NOMO-1 (cell line): ENCODE data around the gene AGR3.
A peak's percentile ranks its signal among the peaks of the same experiment; 100 is the strongest.

Source experiments
- DNase-seq, 2 experiments: peaks; one replicate each; lab custom pipeline; 2025; ENCODE audit not compliant: unreplicated experiment in 2 of 2; lab: John Stamatoyannopoulos, UW

Gene AGR3

DNA sequence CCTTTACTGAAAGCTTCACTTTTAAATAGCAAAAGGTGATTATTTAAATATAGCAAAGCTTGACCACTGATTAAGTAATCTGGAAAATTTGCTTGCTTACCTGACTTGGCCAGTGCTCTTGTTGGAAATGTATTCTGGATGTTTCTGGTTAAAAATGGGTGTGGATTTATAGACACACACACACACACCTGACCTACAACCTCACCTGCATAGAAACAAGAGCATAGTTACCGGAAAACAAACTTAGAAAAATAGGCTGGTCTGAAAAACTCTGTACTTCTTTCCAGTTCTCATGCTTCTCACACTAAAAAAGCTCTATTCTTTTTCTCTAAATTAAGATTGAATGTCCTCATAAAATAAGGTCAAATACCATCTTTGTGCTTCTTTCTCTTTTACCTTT is at the start of gene AGR3:
Gene AGR3 (minus strand): TSS at position 140 of the 400 bp plus-strand sequence. CDS start 3,365 bp downstream, outside the sequence.
- DNase-seq = no peak

DNA sequence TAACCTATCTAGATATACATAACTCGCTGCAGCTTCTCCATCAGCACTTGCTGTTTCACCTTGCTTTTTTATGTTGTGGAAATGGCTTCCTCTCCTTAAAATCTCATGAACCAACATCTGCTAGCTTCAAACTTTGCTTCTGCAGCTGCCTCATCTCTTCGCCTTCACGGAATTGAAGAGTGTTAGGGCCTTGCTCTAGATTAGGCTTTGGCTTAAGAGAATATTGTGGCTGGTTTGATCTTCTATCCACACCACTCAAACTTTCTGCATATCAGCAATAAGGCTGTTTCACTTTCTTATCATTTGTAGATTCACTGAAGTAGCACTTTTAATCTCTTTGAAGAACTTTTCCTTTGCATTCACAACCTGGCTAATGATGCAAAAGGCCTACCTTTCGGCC is 49.2 kb upstream of the AGR3 start:
- DNase-seq = no peak

DNA sequence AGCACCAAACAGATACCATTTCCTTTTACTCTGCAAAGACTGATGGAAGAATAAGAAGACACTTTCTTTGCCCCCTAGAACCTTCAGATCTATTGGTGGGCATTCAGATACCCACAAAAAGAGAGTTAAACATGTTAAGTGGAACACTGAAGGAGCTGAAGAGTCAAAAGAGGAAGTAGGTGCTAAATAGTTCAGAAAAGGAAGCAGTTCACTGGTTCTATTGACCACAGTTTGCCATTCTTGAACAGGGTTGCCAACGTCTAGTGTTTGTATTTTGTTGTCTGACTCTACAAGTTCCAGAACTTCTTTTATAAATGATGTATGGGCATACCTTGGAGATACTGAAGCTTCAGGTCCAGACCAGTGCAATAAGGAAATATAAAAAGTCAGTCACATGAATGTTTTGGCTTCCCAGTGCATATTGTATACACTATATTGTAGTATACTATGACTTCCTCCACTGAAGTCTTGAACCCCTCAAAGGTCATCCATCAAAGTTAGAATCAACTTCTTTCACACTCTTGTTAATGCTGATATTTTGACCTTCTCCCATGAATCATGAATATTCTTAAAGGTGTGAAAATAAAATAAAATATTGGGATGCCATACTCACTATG is 47.5 kb upstream of the AGR3 start:
- DNase-seq = peak; percentile 71 to 95

DNA sequence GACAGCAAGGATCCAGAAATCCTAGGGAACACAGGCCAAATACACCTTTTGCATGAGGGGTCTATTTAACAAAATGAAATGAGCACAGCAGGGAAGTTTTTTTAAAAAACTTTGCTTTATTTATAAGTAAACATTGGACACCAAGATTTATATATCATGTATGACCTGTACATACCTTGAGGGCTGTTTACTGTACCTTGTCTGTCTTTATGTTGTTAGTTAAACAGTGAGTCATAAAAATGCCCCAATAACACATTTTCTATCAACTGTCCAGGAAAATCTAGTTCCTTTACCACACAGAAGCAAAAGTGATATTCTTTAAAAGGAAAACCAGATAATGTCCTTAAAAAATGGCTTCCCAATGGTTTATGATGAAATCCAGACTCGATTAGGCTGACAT is 45.1 kb upstream of the AGR3 start:
- no peak for DNase-seq

DNA sequence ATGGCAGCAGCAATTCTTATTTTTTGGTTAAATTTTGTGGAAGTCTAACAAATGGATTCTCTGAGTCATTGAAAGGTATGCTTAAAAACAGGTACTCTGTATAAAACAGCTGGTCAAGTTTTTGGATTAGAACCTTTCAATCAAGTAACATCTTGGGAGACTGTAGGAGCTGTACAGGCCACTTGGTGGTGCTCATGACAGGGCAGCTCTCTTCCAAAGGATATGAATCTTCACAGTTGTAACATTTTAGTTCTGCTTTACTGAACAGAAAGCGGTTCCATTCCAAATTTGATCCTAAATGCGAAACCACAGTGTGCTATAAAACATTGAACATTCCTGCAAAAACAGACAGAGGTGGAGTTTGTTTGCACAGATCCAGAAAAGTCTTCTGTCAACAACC is 44.5 kb upstream of the AGR3 start:
- peak; percentile 46 to 80 for DNase-seq

DNA sequence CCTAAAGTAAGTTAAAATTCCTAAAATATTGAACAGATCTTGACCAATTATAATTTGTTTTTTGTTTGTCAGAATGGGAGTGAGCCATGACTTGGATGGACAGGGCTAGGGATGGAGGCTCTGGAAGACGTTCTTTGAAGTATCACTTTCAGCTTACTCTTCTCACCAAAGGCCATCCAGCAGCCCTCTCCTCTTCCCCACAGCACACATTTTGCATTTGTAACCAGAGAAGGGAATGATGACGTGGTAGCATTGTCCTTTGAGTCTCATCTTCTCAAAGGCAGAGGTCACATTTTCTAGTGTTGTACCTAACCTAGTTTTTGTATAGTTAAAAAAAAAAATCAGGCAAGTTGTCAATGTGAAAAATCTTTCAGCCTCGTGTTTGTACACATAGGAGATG is 43.8 kb upstream of the AGR3 start:
- DNase-seq = no peak

DNA sequence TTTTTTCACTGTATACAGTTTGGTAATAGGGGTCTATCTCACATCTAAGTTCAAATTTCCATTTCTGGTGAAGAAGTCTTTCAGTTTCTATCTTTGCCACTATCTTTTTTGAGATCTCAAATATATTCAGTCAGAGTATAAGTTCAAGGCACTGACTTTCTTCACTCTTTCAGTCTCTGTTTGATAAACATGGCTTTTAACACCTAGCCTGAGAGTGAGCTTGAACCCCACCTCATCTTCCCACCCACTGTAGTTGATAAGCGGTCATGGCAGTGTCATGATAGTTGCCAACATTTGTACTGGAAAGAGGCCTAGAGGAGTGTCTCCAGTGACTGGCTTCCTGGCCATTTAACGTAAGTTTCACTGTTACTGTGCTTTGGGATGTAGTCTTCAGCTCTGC is 41.2 kb upstream of the AGR3 start:
- no peak for DNase-seq

DNA sequence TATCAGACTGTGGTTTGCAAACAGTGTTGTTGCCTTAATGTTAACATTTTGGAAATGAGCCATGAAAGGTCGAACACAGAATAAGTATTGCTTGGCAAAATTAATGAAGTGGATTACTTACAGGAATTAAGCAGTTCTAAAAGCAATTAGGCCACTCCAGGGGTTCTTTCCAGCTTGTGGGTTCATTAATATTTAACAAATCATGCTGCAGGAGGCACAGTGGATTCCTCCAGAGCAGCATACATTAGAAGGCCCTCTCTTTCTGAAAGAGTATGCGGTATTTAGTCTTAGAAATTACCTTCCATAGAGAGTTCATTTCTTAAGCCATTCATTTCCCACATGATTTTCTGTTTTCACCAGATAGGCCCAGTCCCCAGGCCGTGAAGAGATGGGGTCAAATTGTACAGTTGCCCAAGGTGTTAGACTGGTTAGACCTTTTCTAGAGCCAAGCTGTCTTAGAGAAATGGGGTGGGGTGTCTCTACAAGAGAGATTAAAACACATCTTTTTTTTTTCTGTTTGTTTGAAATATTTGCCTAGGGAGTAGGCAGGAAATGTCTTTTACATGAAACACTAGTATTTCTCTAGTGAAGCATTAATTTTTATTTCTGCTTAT is 40.0 kb upstream of the AGR3 start:
- DNase-seq = no peak

DNA sequence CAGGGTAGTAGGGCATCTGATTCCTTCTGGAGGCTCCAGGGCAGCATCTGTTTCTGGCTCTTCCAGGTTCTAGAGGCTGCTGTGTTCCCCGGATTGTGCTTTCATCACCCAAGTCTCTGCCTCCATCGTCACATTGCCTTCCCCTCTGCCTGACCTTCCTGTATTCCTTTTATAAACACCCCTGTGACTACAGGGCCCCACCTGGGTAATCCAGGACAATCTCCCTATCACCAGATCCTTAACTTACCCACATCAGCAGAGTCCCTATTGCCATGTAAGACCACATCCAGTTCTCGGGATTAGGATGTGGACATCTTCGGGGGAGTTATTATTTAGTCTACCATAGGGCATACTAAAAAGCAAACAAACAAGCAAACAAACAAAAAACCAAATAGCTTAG is 39.4 kb upstream of the AGR3 start:
- no peak for DNase-seq

DNA sequence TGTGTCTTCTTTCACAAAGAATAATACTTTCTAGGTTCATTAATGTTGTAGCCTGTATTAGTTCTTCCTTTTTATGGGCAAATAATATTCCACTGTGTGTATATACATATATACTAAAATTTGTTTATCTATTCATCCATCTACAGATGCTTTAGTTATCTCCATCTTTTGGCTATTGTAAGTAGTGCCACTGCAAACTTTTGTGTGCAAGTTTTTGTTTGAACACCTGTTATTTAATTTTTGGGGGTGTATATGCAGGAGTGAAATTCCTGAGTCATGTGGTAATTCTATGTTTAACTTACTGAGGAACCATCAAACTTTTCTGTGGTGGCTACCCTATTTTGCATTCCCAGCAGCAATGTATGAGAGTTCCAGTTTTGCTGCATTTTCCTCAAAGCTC is 37.7 kb upstream of the AGR3 start:
- no peak for DNase-seq

DNA sequence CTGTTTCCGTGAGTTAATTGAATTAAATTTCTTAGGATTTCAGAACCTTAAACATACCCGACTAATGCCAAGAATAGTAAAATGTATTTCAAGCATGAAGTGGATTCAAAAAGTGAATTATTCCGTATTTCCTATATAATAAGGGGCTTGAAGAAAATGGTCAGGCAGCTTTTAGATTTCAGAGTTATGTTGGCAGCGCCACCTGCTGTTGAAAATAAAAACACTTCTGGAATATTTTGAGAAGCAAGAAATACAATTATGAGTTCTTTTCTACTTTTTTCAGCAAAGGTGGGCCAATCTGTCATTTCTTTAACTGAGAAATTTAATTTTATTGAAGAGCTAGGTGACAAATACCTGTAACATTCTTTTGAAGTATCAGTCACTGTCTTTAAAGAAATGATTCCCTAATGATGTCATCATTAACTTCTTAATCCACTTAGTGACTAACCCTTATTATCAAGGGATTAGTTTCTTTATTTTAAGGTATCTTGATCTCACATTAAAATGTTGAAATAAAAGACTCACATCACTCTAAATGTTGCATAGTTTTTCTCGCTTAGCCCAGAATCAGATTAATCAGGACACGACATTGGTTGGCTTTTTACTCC is 36.6 kb upstream of the AGR3 start:
- DNase-seq = peak in 1 of 2 experiments; percentile 26

DNA sequence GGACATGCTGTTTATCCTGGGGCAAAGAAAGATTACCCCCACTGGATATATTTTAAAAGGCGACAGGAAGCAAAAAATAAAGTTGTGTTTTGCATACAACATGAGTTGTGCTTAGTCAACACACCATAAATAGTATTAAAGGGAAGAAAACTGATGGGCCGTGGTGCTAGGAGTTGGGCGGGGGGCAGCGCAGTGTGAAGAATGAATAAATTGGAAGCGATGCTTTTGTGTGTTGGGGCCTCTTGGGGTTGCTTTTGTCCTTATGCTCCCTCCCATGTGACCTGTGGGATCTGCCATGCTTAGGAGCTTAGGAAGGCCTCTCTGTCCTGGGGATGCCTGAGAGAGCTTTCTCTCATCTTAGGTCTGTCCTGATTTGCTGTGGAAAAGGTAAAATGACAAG is 35.0 kb upstream of the AGR3 start:
- no peak for DNase-seq

DNA sequence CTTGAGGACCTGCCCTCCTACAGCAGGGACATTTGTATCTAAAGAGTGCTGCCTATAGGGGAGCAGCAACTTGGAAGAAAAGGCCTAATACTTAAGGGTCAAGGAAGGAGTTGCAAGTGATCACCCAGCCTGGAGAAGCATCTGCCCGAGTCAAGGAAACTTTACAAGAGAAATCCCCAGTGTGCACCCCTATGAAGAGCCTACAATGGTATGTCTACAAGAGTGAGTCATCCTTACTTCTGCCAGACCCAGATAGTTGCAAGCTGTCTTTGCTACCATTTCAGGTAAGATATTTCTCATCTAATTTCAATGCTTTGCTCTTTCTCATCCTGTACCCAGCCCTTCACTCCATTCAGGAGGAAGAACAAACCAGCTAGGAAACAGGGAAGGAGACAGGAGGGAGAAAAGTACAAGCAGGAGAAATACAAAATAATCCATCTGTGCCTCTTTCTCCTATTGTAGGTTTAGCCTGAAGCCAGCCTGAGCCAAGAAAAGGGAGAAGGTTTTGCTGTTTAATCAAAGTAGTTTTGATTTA is 34.4 kb upstream of the AGR3 start:
- no peak for DNase-seq

DNA sequence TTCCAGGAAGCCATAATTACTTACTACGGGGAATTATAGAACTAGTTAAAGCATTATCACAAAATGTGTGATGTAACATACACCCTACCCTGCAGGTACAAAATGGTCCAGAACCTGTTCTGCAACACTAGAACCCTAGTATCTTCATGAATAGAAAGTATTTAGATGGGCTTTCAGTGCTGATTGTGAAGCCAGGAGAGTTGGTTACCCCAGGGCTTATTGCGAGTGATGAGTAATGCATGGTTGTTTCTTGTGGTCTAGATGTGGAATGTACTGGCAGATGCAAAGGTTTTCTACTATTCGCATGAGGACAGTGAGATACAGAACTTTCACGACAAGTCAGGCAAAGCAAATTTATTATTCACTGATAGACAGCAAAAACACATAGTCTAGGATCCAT is 33.6 kb upstream of the AGR3 start:
- peak in 1 of 2 experiments; percentile 20 for DNase-seq

DNA sequence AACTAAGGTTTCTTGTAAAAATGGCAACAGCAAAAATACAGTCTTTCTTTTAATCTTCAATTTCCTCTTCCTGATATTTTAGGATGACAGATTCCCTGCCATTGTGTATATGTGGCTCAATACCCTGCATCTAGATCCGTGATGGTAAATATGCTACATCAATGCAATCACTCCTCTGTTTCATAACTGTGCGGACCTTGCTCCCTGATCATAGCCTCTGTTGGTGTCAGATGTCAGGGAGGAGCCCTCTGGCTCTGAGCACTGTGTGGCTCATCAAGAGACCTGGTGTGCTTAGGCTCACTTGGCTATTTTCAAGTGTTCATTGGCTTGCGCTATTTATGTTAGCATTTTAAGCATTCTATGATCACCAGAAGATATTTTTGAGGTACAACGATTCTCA is 33.0 kb upstream of the AGR3 start:
- no peak for DNase-seq

DNA sequence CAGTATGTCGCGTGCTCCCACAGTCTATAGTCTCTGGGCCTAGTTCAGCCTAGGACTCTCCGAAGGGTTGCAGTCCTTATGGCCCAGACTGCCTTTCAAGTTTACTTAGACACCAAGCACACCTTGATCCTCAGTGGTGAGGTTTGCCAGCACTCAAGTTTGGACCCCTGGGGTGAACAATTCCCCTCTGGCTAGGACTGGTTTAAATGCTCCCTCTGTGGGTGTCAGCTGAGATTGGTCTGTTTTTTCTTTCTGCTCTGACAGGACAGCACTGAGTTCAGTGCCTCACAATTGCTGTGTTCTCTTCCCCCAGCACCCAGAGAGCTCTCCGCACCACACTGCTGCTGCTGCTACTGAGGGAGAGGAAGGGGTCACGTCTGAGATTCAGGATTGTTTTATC is 31.9 kb upstream of the AGR3 start:
- no peak for DNase-seq

DNA sequence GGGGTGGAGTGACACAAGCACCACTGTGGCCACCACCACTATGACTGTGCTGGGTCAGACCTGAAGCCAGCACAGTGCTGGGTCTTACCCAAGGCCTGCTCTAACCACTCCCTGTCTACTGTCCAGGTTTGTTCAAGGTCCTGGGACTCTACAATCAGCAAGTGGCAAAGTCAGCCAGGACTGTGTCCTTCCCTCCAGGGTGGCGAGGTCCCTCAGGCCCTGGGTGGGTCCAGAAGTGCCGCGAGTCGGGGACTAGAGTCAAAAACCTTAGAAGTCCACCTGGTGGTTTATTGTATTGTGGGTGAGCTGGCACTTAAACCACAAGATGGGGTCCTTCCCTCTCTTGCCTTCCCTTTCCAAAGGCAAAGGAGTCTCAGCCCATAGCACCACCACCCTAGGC is 30.8 kb upstream of the AGR3 start:
- no peak for DNase-seq

DNA sequence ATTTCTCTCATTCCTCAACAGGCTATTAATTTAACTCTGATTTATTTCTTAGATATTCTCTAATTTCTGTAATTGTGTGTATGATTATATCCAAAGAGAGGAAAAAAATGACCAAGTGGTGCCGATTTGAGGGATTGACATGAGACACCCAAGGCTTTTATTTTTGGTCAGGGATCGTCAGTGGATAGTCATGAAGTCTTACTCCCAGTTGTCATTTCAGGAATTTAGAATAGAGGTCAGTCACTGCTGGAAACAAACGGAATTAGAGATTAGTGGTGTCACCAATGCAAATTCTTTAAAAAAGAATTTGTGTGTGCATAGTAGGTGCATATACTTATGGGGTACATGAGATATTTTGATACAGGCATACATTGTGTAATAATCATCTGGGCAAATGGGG is 26.8 kb upstream of the AGR3 start:
- no peak for DNase-seq

DNA sequence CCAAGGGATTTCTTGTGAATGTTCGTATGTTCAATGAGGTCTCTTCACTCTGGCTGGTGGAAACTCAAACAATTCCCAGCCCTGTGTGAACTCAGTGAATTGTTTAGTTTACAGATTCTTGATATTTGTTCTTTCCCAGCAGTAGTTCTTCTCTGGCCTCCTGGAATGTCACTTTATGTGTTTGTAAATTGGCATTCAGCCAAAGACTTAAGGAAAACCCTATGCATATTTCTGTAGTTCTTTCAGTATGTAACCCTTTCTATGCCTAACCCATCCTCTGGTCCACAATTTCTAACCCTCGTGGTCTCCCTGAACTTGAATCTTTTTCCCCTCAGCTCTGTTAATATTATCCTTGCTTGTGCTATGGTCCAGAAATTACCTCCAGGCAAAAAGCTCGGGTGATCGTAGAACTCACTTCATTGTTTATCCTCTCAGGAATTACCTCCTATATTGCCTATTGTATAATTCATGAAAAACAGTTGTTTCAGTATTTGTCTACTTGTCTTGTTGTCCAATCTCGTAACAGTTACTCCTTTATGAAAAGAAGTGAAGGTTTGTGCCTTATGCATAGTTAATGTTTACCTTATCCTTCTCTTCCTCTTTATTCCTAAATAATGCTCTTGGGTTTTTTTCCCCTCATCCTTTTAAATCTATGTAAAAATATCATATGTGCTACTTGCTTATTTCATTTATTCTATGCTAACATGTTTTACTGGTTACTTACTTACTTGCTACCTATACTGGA is 23.7 kb upstream of the AGR3 start:
- DNase-seq = no peak

DNA sequence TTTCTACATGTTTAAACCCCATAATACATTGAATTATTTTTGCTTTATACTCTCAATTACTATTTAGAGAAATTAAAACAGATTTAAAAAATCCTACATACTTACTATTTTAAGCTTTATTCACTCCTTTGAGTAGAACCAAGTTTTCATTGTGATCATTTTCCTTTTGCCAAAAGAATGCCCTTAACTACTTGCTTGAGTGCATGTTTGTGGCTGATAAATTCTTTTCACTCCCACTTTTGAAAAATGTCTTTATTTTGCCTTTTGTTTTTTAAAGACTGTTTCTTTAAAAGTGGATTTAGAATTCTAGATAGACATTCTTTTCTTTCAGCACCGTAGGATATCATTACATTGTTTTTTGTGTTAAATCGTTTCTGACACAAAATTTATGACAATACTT is 22.3 kb upstream of the AGR3 start:
- DNase-seq = no peak

DNA sequence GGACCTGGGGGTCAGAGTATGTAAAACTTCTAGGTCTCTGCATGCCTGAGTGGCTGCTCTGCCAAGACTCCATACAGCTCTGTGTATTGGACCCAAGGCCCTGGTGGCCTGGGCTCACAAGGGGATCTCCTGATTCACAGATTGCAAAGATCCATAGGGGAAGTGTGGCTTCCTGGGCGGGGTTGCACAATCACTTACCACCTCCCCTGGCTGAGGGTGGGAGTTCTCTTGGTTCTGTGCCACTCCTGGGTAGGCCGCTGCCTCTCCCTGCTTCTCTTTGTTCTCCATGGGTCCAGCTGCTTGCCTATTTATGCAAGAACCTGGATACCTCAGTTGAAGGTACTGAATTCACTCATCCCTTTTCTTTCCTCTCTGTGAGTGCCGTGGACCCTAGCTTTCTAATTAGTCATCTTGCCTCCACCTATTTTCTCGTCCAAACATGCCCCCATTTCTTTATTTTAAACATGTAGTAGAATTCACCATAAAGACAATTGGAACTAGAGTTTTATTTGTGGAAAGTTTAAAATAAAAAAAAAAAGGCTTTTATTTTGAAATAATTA is 18.5 kb upstream of the AGR3 start:
- no peak for DNase-seq
